Muscle of back (tissue), 11 donors: Measurements from ENCODE around the gene NTRK3. TPM values are rescaled to one million over a fixed set of nuclear protein-coding genes. Genes with fewer than 3 reads are reported as not detected.

Source experiments
- DNase-seq, 3 donors: peaks; one replicate each; pipeline versions ENCODE4 v3.0.0 to v3.0.0-alpha.2; 2013
- polyA plus RNA-seq, 10 donors: library from polyadenylated mRNA; unstranded; fragments of 120-200 nt; gene quantifications; one replicate each; pipeline ENCODE4 v1.2.1, GENCODE V29; 2013; ENCODE audit not compliant: insufficient read length in 10 of 10

The NTRK3 gene
- polyA plus RNA-seq, 10 donors, result 4.2 to 9.4 (median 5.5) TPM

DNA sequence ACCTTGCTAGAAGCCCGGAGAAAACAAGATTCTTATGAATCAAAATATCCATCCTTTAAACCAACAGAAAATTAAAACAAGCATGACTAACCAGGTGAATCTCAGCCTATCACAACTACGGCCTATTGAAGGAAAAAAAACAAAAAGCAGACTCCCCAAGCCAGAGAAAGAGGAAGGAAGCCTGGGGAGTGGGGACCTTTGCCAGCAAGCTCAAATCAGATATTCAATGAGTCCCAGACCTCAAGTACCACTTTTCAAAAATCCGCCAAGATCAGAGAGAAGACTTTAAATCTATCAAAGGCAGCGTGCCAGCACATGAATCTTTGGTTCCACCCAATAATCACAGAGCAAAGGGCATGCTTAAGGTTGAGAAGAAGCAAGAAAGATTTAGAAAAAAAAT is 253.8 kb downstream of the NTRK3 start:
- no peak for DNase-seq

GRCh38 chr15:87998630-87999029 is 257.9 kb downstream of the NTRK3 start:
- no peak for DNase-seq

GRCh38 chr15:87986776-87987175 is 269.8 kb downstream of the NTRK3 start:
- DNase-seq, result no peak

DNA sequence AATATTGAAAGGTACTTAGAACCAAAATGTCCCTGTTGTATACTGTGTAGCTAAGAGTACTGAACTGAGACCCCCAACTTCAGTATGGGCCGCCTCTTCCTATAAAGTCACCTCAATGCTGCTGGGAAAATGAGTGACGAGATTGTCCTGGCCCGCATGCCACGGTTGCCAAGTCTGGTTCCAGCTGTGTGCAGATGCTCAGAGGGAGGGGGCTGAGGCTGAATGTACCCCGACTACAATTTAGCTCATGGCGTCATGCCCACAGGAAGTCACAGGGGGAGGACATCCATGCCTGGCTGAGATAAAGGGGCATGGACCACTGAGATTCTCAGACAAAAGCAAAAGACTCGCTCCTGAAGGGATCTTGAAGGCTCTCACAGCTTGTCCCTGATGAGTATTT is 271.1 kb downstream of the NTRK3 start:
- DNase-seq, result no peak

GRCh38 chr15:87981969-87982368 is 274.6 kb downstream of the NTRK3 start:
- peak; percentile 42 to 81 (median 68) for DNase-seq

DNA sequence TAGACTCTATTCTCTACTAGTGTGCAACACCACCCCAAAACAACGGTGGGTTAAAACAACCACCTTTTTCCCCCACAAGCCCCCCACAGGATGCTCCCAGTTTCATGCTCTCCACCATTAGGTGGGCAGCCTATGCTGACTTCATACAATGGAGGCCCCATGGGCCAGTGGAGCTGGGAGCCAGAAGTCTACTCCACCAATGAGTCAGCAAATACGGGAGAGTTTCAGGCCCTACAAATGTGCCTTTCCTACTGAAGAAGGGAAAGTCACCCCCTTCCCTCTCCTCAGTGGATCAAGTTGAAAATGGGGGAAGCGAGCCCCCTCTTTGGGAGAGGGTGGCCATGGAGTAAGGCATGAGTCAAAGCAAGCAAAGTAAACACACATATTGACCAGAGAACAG is 278.6 kb downstream of the NTRK3 start:
- DNase-seq, result no peak

- no peak for DNase-seq
Measured at GRCh38 chr15:87976552-87976951, 280.0 kb downstream of the NTRK3 start.

GRCh38 chr15:87973501-87974215 is 282.9 kb downstream of the NTRK3 start:
- no peak for DNase-seq

- DNase-seq, result no peak
Measured at GRCh38 chr15:87971076-87971475, 285.5 kb downstream of the NTRK3 start.

DNA sequence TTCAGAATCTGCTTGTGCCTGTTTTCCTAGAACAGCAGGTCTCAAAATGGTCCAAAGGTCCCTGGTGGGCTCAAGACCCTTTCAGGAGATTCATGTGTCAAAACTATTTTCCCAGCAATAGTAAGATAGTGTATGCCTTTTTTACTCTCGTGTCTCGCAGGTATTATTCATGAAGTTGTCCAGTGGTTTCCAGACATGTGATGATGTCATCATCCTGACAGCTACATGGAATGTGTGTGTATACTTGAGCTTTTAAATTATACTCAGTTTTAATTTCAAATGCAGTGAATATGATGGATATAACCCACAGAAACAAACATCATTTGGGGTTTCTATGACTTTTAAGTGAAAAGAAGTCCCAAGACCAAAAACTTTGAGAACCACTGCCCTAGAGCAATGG is 288.6 kb downstream of the NTRK3 start:
- DNase-seq, result no peak

- DNase-seq, result no peak
Measured at GRCh38 chr15:87965304-87965703, 291.2 kb downstream of the NTRK3 start.

DNA sequence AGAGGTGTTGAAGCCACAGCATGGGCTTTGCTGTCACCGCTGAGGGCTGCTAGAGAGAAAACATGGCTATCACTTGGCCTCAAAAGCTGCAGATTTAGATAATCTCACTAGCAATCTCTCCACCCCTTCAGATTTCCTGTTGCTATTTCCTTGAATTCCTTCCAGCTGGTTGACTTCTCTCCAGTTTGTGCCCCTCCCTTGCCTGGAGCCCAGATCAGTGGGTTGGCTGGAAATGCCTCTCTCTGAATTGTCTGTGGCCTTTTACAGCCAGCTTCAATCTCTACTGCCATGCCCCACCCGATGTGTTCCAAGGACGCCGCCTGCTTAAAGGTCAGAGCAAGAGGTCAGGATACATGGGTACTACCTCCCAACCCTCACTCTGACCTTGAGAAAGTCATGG is 294.1 kb downstream of the NTRK3 start:
- no peak for DNase-seq

DNA sequence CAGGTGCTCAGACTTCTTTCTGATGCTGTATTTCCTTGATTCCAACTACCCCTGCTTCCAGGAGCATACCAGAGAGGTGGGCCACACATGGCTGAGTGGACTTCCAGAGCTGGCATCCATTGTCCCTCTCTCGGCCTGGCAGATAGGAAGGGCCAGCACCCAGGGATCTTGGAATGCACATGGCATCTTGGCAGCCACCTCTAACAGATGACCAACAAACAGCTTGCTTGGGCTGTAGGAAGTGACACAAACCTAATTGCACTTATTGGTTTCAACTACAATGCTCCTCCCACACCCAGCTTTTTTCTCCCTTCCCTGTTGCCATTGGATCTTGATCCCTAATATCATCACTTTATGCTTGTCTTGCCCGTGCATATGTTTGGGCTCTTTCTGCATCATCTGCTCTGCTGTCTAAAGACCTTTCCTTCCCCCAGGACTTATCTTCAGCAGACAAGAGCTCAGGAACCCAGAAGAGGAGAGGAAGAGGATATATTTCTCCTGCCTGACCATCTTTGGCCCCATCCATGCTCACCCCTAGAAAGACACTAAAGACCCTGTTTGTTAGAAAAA is 294.6 kb downstream of the NTRK3 start:
- DNase-seq, result no peak

- no peak for DNase-seq
Measured at GRCh38 chr15:87959662-87960061, 296.9 kb downstream of the NTRK3 start.

DNA sequence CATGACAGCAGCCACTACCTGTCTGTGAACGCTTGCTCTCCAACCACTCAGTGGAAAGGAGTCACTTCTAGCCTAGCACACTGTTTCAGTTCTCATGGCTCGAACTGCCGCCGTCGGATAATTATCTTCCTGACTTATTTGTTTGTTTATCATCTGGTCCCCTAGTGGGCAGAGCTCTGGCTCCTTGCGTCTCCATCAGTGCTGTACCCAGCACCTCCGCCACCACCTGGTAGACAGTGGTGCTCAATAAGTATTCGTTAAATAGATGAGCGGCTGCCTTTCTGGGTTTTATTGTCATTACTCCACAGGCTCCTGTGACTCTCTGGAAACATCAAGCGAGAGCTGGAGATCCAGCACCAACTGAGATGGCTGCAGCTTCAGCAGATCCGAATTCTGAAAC is 297.5 kb downstream of the NTRK3 start:
- DNase-seq, result no peak

DNA sequence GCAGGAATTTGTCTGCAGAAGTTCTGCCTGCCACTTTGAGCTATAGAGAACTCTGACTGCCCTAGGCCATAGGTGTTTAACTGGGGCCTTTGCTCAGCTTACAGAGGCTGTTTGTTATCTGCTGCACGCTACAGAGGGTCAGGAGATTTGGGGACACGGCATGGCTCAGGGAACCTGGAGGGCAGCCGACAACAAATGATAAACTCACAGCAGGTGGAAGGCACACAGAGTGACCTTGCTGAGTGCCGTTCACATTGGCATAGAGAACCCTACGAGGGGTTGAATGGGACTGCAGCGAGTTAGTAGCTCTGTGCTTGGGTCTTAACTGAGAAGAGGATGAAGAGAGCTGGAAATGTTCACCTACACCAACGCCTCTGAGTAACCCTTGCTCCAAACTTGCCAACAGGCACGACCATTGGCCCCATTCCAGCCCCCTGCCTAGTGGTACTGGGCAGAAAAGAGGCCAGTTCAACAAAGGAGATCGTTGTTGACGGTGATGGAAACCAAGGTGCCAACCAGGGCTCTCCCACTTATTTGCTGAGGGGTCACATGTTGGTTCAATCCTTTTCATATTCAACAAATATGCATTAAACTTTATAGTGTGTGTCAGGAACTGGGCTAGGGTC is 301.1 kb downstream of the NTRK3 start:
- DNase-seq, result no peak

DNA sequence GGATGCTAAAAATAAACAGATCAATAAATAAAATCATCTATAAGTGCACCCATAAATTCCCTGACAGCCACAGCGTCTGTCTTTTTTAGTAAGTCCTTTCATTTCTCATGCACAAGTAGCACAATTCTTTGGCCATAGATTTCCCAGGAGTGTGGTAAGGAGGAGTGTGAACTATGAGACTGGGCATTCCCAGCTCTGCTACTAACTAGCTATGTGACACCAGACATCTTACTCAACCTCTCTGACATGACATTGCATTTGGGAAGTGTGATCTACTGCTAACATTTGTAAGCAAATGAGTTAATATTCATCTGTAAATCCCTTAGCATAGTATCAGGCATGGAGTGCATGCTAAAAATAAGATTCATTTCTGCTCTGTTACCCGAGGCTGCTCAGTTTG is 301.7 kb downstream of the NTRK3 start:
- no peak for DNase-seq

DNA sequence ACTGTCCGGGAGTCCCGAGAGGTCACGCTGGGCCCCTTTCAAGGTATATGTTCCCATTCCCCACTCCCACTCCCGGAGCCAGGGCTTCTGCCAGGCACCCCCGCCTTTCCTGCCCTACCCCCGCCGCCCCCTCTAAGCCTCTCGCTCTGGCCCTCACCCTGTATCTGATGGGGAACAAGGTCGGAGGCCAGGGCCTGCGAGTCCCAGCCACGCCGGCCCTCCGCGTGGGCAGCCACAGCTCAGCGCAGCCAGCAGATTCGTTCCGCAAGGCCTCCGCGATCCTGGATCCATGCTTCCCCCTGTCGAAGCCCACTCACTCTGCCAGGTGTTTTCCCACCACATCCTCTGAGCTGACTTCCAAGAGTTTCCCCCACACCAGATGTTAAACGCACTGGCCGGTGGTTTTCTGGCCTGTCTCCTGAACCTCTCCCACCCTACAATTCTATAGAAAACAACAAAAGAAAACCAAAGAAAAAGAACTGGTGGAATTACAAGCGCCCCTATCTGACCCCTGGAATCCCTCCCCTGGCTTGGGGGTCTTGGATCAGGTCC is 303.7 kb downstream of the NTRK3 start:
- DNase-seq, result peak in 1 of 3 donors; percentile 45

- DNase-seq, result peak in 1 of 3 donors; percentile 31
Measured at GRCh38 chr15:87949575-87950223, 306.8 kb downstream of the NTRK3 start.

DNA sequence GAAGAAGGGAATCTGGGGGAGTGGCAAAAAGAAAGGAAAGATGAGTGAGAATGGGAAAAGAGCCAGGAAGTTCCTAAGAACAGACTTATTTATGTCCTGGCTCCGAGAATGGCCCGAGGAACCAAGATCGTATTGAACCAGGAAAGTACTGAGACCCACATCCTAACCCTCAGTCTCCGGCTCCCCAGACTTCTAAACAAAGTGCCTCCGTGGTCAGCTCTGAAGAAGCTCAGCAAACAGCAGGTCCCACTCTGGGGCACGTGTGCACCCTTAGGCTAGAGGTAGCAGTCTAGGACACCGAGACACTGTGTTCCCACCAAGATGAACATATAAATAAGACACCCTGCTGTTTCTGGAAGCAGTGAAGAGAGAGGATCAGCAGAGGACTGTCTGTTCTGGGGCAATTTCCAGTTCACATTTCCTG is 307.4 kb downstream of the NTRK3 start:
- DNase-seq, result peak in 1 of 3 donors; percentile 68

DNA sequence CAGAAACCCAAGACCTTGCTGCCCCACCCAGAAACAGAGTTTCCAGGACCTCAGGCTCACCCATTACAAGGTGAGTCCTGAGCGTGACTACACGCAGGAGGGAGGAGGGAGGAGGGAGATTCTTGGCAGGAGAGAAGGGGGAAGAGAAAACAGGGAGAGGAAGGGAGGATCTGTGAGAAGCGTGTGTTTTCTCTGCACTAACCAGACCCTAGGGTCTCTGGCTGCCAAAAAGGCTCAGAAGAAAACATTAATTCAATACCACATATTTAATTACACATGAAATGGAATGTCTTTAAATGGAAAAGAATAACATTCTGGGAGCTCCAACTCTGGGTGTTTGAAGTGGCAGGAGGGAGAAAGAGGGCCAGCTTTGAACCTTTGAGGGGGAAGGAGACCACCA is 309.0 kb downstream of the NTRK3 start:
- peak in 1 of 3 donors; percentile 33 for DNase-seq

DNA sequence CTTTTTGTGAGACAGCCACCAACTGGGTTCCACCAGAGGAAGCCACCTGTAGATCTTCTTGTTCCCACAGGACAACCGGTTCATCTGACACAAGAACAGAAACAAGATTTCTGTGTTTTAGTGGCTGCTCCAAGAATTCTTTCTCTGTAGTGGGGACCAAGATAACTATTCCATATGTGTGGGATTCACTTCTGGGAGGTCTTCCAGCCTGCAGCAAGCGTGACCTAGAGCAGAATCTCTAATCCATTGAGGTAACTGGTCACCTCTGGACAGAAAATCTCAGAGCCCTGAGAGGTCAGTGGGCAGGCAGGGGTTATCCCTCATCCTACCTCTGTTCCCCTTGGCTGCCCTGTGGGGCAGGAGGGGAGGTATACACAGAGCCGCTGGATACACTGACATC is 311.3 kb downstream of the NTRK3 start:
- DNase-seq, result peak in 1 of 3 donors; percentile 58
